GM08714 (cell line): ENCODE data around the gene XYLT1.

Experiments used
- H3K4me3 ChIP-seq: fragments of 200-500 bp; sonication (Bioruptor generic); 2 replicates; pipeline ENCODE4 v1.5.1; 2014; ENCODE audit warnings: mild to moderate bottlenecking, low read length, inconsistent platforms
- ZNF274 ChIP-seq: IDR thresholded peaks from 2 replicates; pipeline ENCODE4 v1.6.1; 2012; ENCODE audit warnings: mild to moderate bottlenecking, low read depth, low read length

The XYLT1 gene

GRCh38 chr16:17354685-17355084 lies 116.1 kb downstream of the XYLT1 start:
- TF ChIP-seq ZNF274, result no peak
- no peak overlapping the region for H3K4me3 ChIP-seq

GRCh38 chr16:17354141-17354601 lies 116.6 kb downstream of the XYLT1 start:
- TF ChIP-seq ZNF274, result no peak
- H3K4me3 ChIP-seq, result no peak overlapping the region

- TF ChIP-seq ZNF274, result no peak
- no peak overlapping the region for H3K4me3 ChIP-seq
Observed at GRCh38 chr16:17353561-17353960, 117.2 kb downstream of the XYLT1 start.

- no peak for TF ChIP-seq ZNF274
Observed at GRCh38 chr16:17351441-17352035, 119.2 kb downstream of the XYLT1 start.

GRCh38 chr16:17350207-17350606 lies 120.6 kb downstream of the XYLT1 start:
- no peak overlapping the region for H3K4me3 ChIP-seq
- TF ChIP-seq ZNF274, result no peak

More at GRCh38 chr16:17351441-17352035, 119.2 kb downstream of the XYLT1 start:
- H3K4me3 ChIP-seq, result no peak overlapping the region

- H3K4me3 ChIP-seq, result no peak overlapping the region
- no peak for TF ChIP-seq ZNF274
Observed at GRCh38 chr16:17348826-17349225, 121.9 kb downstream of the XYLT1 start.

- no peak for TF ChIP-seq ZNF274
- H3K4me3 ChIP-seq, result no peak overlapping the region
Observed at GRCh38 chr16:17348042-17348783, 122.5 kb downstream of the XYLT1 start.

- no peak overlapping the region for H3K4me3 ChIP-seq
- TF ChIP-seq ZNF274, result no peak
Observed at GRCh38 chr16:17347624-17348023, 123.1 kb downstream of the XYLT1 start.

GRCh38 chr16:17346621-17347569 lies 123.9 kb downstream of the XYLT1 start:
- H3K4me3 ChIP-seq, result no peak overlapping the region; the same call in 1 of the 2 replicates
- TF ChIP-seq ZNF274, result no peak

- TF ChIP-seq ZNF274, result no peak
- H3K4me3 ChIP-seq, result no peak overlapping the region
Observed at GRCh38 chr16:17345043-17345442, 125.7 kb downstream of the XYLT1 start.

GRCh38 chr16:17343728-17344127 lies 127.0 kb downstream of the XYLT1 start:
- TF ChIP-seq ZNF274, result no peak
- H3K4me3 ChIP-seq, result no peak overlapping the region

GRCh38 chr16:17343028-17343427 lies 127.7 kb downstream of the XYLT1 start:
- no peak overlapping the region for H3K4me3 ChIP-seq
- no peak for TF ChIP-seq ZNF274

- no peak overlapping the region for H3K4me3 ChIP-seq
- no peak for TF ChIP-seq ZNF274
Observed at GRCh38 chr16:17342031-17342430, 128.7 kb downstream of the XYLT1 start.

GRCh38 chr16:17340804-17341203 lies 130.0 kb downstream of the XYLT1 start:
- H3K4me3 ChIP-seq, result no peak overlapping the region

More at GRCh38 chr16:17340804-17341203, 130.0 kb downstream of the XYLT1 start:
- no peak for TF ChIP-seq ZNF274
